A549 (cell line): Measurements from ENCODE around the gene CCDC40.

Experiments used
- CHD2 ChIP-seq: fragments of 150-350 bp; IDR thresholded peaks from 2 replicates; pipeline ENCODE4 v1.6.1; 2014; ENCODE audit warnings: low read length; ENCODE audit not compliant: partially characterized antibody
- EP300 ChIP-seq, 2 experiments: fragments of >200 bp; sonication (Bioruptor Twin); formaldehyde crosslinking; IDR thresholded peaks; 2 replicates in 1 of 2; 3 replicates in 1 of 2; pipeline ENCODE4 v1.6.1; 2016 to 2017
- MYC ChIP-seq: IDR thresholded peaks from 2 replicates; pipeline ENCODE4 v1.6.1; 2012; ENCODE audit warnings: mild to moderate bottlenecking, inconsistent platforms, low read length, improper control_type of control experiment, borderline replicate concordance
- POLR2A ChIP-seq: IDR thresholded peaks from 2 replicates; pipeline ENCODE4 v1.6.1; 2012; ENCODE audit warnings: mild to moderate bottlenecking, low read length
- SMC3 ChIP-seq: fragments of >200 bp; sonication (Bioruptor Twin); formaldehyde crosslinking; IDR thresholded peaks from 3 replicates; pipeline ENCODE4 v1.6.1; 2018; ENCODE audit warnings: inconsistent platforms
- TP53 ChIP-seq: fragments of 250-450 bp; sonication (Bioruptor Pico); IDR thresholded peaks from 2 replicates; pipeline ENCODE4 v1.5.0; 2021; ENCODE audit warnings: mild to moderate bottlenecking, moderate library complexity
- TF ChIP-seq, protein P1 (sequence below): fragments of >200 bp; sonication (Bioruptor Twin); formaldehyde crosslinking; IDR thresholded peaks from 3 replicates; pipeline ENCODE4 v1.5.1; 2016
- TF ChIP-seq, protein P2 (sequence below): IDR thresholded peaks from 2 replicates; pipeline ENCODE4 v1.6.1; 2012

DNA sequence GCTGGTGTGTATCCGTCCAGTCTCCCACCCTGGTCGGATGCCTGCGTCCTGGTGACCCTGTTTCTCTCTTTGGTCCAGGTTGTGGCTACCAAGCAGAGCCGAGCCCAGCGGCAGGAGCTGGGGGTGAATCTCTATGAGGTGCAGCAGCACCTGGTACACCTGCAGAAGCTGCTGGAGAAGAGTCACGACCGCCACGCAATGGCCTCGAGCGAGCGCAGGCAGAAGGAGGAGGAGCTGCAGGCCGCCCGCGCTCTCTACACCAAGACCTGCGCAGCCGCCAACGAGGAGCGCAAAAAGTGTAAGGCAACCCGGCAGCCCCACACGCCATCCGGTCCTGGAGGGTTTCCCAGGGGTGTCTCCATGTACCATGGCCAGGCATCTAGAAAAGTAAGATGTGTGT, 13.5 kb downstream of the CCDC40 start:
- no peak for TF ChIP-seq POLR2A
- no peak for TF ChIP-seq EP300 (IDR thresholded peaks at IDR 0.05)
- TF ChIP-seq, protein P1, sequence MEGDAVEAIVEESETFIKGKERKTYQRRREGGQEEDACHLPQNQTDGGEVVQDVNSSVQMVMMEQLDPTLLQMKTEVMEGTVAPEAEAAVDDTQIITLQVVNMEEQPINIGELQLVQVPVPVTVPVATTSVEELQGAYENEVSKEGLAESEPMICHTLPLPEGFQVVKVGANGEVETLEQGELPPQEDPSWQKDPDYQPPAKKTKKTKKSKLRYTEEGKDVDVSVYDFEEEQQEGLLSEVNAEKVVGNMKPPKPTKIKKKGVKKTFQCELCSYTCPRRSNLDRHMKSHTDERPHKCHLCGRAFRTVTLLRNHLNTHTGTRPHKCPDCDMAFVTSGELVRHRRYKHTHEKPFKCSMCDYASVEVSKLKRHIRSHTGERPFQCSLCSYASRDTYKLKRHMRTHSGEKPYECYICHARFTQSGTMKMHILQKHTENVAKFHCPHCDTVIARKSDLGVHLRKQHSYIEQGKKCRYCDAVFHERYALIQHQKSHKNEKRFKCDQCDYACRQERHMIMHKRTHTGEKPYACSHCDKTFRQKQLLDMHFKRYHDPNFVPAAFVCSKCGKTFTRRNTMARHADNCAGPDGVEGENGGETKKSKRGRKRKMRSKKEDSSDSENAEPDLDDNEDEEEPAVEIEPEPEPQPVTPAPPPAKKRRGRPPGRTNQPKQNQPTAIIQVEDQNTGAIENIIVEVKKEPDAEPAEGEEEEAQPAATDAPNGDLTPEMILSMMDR: no peak
- TF ChIP-seq, protein P2, sequence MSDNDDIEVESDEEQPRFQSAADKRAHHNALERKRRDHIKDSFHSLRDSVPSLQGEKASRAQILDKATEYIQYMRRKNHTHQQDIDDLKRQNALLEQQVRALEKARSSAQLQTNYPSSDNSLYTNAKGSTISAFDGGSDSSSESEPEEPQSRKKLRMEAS: no peak
- TF ChIP-seq CHD2: no peak
- TF ChIP-seq MYC: no peak
- no peak for TF ChIP-seq TP53 (CRISPR knock-in tag)
- TF ChIP-seq SMC3: no peak
